GM19328 (cell line): ENCODE measurements around the gene LAMA2.

Source experiments
- ATAC-seq: cut with Tn5 transposase; IDR thresholded peaks from one replicate; pipeline ENCODE4 v1.9.1; 2021; ENCODE audit warnings: mild to moderate bottlenecking, moderate library complexity; ENCODE audit not compliant: unreplicated experiment

LAMA2 gene

DNA sequence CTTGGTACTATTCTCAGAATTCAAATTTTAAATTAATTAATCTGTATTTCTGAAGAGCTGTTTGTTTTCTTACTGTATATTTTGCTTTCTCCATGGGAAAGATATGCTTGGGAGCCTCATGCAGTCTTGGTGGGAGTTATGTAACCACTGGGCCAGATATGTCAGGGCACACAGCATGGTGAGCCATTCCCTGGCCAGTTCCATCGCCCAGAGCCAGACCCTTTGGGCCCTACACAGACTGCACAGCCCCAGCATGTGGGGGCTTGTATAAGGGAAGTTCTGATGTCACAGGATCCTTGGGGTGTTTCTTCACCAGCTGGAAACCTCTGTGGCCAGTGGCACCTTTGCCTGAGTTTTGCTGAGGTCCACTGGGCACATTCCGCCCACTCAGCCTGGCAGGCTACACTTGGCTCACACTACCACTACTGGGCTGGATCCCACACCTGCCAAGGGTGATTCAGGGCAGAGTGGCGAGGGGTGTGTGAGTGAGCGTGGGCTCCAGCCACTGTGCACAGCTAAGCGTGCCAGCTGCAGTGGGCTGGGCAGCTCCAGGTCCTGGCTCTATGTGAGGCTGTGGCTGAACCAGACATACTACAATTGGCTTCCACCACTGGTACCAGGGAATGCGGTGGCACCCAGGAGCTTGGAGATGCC, 533.5 kb downstream of the LAMA2 start:
- ATAC-seq: no peak

DNA sequence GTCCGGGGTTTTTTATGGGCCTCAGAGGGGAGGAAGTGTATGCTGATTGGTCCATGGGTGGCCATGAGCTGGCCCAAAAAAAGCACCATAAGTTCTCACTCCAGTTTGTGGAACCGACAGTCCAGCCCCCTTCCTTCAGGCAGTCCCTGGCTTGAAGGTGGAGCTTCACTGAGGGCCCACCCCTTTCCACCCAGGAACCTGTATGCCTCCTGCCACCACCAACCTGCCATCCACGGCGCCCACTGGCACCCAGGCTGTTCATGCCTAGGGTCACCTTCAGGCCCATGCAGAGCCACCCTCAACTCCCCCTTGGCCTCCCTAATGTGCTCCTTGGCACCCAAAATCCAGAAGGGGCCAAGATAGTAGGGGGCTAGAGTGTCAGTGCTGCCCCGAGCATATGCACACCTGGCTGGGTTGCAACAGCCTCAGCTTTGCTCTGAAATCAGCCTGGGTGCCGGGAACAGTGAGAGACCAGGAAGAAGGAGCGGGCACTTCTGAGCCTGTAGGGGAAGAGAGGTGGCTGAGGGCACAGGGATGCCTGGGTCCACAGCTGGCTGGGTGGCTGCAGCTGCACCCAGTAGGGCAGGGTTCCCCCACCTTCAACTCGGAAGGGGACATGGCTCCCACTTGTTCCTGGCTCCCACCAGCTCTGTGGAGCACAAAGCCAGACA, 534.6 kb downstream of the LAMA2 start:
- no peak for ATAC-seq

DNA sequence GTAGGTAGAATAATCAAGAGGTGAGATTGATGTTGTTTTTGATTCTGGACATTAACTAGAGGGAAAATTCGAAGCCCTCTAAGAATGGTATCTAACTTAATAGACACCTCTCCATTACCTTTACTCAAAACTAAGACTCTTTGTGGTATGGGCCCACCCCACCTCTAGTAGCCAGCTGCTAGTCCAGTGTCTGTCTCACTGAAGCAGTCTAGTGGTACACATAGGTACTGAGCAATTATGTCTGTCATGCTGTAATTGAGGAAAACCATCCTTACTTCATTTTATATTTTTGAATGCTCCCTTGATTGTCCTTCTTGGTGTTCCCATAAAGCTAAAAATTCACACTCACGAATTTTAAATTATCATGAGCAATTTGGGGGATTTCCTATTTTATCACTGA, 536.4 kb downstream of the LAMA2 start:
- ATAC-seq: no peak

DNA sequence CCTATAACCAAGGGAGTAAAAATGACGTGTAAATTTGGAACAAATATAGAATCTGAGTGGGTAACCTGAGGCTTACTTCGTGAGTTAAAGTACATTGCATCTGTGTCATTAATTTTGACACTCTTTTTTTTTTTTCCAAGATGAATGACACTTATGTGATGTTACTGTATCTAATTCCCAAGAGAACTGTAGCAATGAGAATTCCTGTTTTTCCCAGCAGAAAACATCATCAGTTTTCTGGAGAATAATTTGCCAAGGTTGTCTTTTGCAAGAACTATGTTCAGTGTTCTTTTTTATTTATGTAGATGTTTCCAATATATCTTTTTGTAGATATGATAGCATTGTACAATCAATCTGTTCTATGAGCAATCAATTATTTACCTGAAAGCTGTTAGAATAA, 543.4 kb downstream of the LAMA2 start:
- ATAC-seq: no peak

DNA sequence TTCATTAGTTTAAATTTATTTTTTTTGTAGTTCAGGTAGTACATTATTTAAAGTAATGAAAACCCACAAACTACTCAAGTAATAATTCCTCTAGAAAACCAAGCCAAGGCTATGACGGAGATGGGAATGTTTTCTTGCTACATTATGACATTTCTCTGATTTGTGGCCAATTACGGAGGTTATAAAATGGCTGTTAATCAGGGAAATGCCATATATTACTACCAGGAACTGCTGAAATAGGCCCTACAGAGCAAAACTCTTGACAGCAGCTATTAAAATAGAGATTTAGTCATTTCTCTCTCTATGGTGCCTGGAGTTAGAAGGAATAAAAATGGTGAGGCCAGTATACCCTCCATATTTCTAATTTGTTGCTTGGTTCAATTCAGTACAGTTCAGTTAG, 547.0 kb downstream of the LAMA2 start:
- ATAC-seq: no peak

DNA sequence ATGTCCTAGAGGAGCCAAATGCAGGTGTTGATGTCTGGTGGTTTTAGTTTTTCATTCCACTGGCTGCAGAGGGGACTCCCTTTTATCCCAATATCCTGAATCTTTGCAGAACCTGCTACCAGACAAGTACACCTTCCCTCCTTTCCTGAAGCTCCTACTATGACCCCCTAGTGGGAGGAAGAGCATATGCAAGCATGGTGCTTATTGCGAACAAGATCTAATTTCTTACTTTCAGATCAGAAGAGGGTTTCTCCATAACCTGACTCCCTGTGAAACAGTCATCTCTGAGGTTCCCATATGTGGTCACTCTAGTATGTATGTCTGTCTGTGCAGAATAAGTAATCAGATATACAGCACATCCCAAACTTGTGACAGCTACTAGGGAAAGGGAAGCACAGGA, 549.8 kb downstream of the LAMA2 start:
- no peak for ATAC-seq

DNA sequence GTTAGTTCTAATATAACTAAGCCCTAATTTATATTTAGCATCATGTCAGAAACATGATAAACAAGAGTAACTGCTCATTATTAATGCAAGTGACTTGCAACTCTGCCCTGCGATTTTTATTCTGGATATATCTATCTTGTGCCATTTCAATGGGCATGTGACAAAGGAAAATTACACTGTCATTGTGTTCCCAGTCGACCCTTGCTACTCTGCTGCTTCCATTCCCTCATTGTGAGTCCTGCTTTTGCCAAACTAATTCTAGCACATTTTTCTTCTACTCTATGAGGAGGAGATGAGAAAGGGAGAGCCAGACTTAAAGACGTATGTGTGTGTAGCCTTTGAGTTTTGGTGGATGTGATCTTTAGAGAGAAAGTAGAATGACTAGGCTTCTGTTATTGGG, 551.2 kb downstream of the LAMA2 start:
- ATAC-seq: no peak

DNA sequence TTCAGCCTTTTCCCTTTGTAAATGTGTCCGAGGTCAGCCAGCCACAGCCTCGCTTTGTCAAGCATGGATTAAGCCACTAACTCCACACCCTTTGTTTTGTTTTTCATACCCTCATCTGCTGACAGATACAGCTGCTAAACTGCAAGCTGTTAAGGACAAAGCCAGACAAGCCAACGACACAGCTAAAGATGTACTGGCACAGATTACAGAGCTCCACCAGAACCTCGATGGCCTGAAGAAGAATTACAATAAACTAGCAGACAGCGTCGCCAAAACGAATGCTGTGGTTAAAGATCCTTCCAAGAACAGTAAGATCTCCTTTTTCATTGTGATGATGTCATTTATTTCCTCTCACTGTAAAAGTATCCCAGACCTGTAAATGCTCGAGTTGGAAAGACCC, 557.8 kb downstream of the LAMA2 start:
- no peak for ATAC-seq

DNA sequence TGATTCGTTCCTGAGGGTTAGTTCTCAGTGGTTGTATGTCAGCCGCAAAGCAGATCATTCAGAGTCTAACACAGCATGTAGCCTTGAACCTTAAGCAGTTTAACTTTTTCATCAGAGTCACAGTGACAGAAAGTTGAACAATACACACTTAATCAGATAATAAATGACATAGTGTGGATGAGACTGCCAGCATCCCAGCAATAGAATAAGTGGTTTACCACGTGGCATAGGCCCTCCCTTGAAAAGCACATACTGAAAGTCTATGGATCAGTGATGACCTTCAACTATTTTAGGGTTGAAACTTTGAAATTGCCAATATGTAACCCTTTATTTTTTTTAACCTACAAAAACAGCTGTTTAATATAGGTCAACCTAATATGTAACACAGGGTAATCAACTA, 561.7 kb downstream of the LAMA2 start:
- no peak for ATAC-seq

DNA sequence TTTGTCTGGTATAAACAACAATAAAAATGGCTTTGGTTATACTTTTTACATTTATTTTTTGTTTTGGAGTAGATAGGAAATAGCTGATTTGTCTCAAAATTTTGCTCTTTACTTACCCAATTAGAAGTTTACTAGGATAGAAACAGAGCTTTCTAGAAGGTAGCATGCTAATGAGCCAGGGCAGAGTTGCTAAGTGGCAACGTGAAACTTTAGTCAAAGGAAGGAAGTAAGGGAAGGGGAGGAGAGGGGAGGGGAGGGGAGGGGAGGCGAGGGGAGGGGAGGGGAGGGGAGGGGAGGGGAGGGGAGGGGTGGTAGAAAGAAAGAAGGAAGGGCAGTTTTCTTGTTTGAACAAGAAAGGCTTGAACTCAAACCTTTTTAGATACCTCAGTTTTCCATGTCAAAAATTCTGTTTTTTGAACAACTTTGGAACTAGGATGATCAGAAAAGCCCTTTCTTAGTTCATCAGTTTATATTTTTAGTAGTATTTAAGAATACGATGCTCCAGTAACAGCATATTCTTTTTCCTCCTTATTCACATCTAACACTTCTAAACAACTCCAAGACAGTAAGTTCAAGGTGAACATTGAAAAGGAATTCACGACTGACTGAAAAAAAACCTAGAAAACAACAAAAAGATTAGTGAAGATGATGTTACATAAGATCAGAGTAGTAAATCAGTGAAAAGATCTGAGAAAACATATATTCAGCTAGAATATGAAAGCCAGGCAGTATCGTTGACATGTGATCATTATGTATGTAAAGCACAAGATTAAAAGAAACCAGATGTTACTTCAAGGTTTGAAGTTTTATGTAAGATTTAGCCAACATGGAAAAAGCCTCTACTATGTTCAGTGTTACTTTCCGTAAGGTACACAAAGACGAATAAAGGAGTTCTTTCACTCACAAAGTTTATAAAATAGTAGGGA, 563.6 kb downstream of the LAMA2 start:
- no peak for ATAC-seq

DNA sequence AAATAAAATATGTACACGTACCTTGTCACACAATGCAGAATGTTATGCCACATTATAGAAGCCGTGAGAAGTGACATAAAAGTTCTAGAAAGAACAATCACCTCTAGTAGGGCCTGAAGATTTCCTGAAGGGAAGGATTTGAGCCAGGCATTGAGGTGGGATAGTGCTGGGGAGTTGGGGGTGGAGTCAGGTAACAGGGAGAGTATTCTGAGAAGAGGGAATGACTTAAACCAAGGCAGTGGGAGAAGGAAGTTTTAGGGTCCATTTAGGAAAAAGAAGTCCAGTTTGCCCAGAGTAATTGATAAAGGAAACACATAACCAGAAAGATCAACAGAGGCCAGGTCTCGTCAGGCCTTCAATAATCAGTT, 564.2 kb downstream of the LAMA2 start:
- ATAC-seq: no peak

DNA sequence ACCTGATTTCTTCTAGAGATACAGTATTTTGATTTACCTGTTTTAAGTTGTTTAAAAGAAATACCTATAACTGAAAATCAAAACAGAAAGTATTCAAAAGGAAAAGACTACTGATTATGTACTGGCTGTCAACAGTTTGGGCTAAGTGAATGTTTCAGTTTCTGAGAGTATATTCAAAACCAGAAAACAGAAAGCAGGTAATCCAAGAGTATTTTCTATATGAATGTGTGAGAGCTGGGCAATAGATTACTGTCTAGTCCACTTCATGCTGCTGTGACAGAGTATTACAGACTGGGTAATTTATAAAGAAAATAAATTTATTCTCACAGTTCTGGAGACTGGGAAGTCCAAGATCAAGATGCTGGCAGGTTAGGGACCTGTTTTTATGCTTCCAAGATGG, 566.0 kb downstream of the LAMA2 start:
- peak; percentile 98 for ATAC-seq

DNA sequence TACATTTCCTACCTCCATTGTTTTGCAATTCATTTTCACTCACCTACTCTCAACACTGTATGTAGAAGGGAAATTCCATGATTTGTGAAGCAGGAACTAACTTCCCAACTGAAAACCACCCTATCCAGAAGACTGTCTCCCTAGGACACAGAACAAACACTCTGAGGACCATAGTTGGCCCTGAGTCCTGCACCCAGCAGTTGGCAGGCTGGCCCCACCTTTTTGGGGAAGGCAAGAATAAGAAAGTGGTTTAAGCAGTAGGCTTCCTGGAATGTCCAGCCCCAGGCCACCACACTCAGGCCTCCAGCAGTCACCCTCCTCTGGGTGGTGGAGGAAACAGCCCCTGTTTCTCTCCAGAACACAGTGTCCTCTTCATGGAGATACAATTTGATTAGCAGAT, 568.2 kb downstream of the LAMA2 start:
- ATAC-seq: no peak

DNA sequence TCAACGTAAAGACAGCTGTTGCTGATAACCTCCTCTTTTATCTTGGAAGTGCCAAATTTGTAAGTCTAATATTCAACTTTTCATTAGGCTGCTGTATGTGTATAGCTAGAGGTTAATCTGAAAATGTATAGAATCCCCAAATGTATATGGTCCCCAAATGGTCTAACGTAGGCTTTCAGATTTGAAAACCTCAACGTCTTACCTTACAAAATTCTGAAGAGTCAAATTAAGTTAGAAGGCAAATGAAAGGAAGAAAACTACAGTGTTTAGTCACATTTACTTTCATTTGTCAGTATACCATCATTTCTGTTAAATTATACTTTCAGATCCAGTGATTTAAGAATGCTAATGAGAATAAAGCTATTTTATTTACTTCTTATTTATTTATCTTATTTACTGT, 570.1 kb downstream of the LAMA2 start:
- ATAC-seq: no peak

DNA sequence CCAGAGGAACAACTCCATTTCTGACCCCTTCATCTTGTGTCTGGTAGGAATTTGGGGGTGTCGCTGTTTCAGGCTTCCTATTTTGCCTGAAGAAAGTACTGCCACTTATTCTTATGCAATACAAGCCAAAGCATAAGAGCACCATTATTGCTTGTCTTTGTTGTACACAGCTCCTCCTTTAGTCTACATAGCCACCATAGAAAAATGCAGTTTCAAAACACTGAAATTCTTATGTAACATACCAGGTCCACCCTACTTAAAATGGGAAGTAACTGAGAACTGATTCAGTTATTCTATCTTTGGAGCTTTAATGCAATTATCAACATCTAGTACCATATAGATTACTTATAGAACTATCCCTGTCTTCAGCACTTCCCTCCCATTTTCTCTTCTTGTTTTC, 571.5 kb downstream of the LAMA2 start:
- no peak for ATAC-seq

DNA sequence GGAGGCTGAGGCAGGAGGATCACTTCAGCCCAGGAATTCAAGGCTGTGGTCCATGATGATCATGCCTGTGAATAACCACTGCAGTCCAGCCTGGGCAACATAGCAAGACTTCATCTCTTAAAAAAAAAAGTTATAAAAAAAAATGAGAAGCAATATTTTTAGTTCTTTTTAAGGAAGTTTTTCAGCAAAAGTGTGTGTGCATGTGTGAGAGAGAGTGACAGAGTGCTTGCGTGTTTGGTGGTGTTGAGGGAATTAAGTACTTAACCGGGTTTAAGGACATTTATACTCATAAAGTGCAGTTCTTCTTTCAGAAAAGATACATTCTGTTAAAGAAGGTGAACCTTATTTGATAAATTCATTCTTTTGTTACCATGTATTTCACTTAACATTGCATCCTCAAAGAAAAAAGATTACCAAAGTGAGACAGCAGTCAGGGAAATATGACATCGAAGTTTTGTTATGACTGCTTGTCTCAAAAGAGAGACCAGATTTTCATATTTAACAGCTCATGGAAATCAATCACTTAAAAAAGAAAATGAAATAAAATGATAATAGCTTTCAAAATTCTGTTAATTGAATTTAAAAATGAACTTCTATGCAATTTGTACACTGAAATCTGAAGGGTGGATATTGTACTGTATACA, 572.3 kb downstream of the LAMA2 start:
- no peak for ATAC-seq

DNA sequence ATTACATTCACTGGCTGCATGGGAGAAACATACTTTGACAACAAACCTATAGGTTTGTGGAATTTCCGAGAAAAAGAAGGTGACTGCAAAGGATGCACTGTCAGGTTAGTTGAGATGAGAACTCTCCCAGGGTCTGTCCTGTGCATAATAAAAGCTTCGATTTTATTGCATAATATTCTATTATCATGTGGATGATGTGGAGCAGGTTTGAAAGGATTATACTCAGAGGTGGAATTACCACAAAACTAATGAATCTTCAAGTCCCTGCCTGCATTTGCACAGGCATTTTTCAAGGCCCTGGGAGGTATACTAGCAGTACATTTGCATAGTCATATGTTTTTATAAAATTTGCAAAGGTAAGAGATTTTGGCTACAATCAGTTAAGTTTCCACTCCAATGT, 577.3 kb downstream of the LAMA2 start:
- no peak for ATAC-seq

DNA sequence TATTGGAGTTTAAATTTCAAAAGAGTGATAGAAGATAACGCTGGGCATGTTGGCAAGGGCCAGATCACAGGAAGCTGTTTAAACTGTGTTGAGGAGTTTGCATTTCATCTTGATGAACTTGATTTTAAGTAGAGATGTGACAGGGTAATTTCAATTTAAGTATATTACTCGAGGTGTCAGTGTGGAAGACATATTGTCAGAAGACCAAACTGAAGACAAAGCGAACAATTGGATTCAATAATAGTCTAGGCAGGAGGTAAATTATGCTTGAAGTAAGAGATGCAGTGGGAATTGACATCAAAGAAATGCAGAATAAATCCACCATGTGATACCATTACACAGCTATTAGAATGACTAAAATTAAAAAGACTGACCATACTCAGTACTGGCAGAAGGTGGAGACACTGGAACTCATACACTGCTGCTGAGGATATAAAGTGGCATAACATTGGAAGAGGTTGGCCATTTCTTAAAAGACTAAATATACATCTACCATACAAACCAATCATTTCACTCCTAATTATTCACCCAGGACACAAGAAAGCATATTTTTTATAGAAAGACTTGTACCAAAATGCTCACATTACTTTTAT, 586.2 kb downstream of the LAMA2 start:
- ATAC-seq: no peak

DNA sequence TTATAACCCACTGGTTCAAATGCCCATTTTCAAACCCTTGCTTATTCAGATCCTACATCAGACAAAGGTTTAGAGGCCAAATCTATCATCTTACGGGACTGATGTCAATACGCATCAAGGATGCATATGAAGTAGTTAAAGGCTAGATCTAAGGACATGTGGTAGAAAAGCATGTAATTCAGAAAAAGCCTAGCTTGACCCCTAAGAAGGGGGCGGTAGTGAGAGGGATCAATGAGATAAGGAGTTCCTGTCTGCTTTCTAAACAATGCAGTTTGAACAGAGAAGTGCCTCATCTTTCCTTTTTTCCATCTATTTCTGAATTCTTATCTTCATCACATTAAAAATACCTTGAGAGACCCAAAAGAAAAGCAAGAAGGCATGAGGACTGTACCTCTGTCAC, 589.3 kb downstream of the LAMA2 start:
- ATAC-seq: no peak

DNA sequence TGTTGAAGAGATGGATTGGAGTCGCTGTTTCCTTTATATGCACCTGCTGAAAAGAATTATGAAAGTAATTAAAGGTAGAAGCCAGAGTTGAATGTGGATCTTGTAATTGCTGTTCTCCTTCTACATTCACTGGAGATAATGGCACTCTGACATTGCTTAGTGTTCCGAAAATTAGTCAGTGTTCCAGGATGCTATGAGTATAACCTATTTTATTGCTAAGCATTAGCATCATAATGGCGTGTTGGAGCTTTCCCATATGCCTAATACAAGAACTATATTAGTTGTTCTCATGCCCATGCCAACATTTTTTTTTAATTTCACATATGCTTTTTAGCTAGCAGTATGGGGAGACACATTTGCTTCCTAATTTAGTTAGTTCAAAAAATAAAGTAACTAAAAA, 590.6 kb downstream of the LAMA2 start:
- ATAC-seq: no peak
